GM06990 (cell line): Measurements from ENCODE around the gene DAPP1.

Experiments used
- DNase-seq: peaks from one replicate; pipeline ENCODE4 v3.0.0-alpha.2; 2011; ENCODE audit not compliant: insufficient read length; ENCODE audit errors: extremely low read depth
- H3K27me3 ChIP-seq: replicated peaks from 2 replicates; pipeline ENCODE4 v1.6.0; 2011; ENCODE audit warnings: low read length; ENCODE audit not compliant: control insufficient read depth, insufficient read depth
- H3K36me3 ChIP-seq: 2 replicates; pipeline ENCODE4 v1.5.1; 2011; ENCODE audit warnings: low read length; ENCODE audit not compliant: control insufficient read depth, insufficient read depth
- H3K4me3 ChIP-seq: replicated peaks from 2 replicates; pipeline ENCODE4 v1.5.1; 2011; ENCODE audit warnings: low read depth, mild to moderate bottlenecking, control low read depth, low read length
- TF ChIP-seq, protein P1 (sequence below): IDR thresholded peaks from 2 replicates; pipeline ENCODE4 v1.5.1; 2011; ENCODE audit warnings: low read length, control low read depth, mild to moderate bottlenecking, inconsistent platforms; ENCODE audit not compliant: insufficient read depth, poor library complexity, severe bottlenecking

DAPP1 gene

GRCh38 chr4:99847362-99847976 is 30.8 kb downstream of the DAPP1 start:
- H3K36me3 ChIP-seq, result peaks cover 2% of the 10 kb centered on the region
- peak; percentile 66 for DNase-seq
- H3K4me3 ChIP-seq, result peak overlapping the region; percentile 38
- TF ChIP-seq, protein P1, sequence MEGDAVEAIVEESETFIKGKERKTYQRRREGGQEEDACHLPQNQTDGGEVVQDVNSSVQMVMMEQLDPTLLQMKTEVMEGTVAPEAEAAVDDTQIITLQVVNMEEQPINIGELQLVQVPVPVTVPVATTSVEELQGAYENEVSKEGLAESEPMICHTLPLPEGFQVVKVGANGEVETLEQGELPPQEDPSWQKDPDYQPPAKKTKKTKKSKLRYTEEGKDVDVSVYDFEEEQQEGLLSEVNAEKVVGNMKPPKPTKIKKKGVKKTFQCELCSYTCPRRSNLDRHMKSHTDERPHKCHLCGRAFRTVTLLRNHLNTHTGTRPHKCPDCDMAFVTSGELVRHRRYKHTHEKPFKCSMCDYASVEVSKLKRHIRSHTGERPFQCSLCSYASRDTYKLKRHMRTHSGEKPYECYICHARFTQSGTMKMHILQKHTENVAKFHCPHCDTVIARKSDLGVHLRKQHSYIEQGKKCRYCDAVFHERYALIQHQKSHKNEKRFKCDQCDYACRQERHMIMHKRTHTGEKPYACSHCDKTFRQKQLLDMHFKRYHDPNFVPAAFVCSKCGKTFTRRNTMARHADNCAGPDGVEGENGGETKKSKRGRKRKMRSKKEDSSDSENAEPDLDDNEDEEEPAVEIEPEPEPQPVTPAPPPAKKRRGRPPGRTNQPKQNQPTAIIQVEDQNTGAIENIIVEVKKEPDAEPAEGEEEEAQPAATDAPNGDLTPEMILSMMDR, result no peak
- H3K27me3 ChIP-seq, result no peaks in the 10 kb centered on the region

GRCh38 chr4:99848591-99849001 is 32.0 kb downstream of the DAPP1 start:
- TF ChIP-seq, protein P1, result no peak
- peak; percentile 76 for DNase-seq
- Histone ChIP-seq H3K4me3 (no peak overlapping the region), H3K36me3 (no peaks in the 10 kb centered on the region), H3K27me3 (no peaks in the 10 kb centered on the region)

DNA sequence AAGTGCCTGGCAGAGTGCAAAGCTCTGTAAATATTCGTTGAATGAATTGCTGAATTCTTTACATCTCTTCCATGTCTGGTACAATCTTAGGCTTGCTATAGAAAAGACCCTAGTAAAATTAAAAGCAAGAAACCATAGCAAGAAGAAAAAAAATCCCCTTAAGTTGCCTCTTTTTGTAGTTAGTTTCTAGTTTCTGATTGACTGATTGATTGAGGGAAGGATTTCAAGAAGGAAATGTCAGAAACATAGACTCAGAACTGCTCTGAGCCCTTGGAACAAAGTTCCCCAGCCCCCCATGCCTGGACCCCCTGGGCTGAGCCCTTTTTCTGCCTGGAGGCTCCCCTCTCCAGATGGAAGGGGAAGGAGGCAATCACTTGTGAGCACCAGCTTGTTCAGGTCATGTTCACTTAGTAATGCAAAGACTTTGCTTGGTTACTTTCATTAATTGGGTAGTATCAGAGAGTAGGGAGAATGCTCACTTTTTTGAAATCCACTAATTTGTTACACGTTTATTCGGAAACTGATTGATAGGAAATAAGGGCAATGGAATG is 35.6 kb downstream of the DAPP1 start:
- no peak overlapping the region for H3K4me3 ChIP-seq
- H3K27me3 ChIP-seq, result no peaks in the 10 kb centered on the region
- DNase-seq, result peak; percentile 45
- H3K36me3 ChIP-seq, result peaks cover 1% of the 10 kb centered on the region; the same call in 1 of the 2 replicates
- TF ChIP-seq, protein P1, result no peak

DNA sequence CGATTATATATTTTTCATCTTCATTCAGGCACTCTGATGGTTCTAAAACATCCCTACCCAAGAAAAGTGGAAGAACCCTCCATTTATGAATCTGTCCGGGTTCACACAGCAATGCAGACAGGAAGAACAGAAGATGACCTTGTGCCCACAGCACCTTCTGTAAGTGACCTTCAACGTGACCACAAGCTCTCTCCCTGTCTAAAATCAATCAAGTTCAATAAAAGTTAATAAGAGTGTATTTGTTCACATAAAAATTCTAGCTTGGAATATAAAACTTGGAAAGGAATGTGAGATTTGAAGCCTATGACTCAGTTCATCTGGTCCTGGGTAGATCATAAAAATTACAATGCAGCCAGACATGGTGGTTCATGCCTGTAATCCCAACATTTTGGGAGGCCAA is 36.6 kb downstream of the DAPP1 start:
- TF ChIP-seq, protein P1, result no peak
- H3K36me3 ChIP-seq, result peaks cover 1% of the 10 kb centered on the region; the same call in 1 of the 2 replicates

DNA sequence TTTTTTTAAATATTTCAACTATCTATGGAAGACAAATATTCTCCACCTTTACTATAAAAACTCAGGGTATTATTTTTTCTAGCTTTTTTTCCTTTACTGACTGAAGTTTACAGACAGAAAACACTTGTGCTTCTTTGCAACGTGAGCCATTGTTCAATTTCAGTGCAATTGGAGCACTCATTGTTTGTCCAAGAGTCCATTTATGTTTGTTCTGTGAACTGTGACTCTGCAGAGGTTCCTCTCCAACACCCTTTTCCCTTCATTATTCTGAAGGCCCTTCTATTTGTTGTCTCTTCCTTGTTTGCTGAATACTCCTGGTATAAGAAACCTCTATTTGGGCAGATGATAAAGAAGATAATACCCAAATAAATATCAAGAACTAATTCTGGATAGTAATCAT is 37.4 kb downstream of the DAPP1 start:
- TF ChIP-seq, protein P1, result no peak

More for the DNA sequence above, 36.6 kb downstream of the DAPP1 start:
- H3K27me3 ChIP-seq, result no peaks in the 10 kb centered on the region
- H3K4me3 ChIP-seq, result no peak overlapping the region
- DNase-seq, result no peak

More for the DNA sequence above, 37.4 kb downstream of the DAPP1 start:
- H3K36me3 ChIP-seq, result peaks cover 1% of the 10 kb centered on the region; the same call in 1 of the 2 replicates
- H3K27me3 ChIP-seq, result no peaks in the 10 kb centered on the region
- DNase-seq, result no peak
- no peak overlapping the region for H3K4me3 ChIP-seq
